ENCODE measurements around the gene PTBP3. TPM values are rescaled to one million over a fixed set of nuclear protein-coding genes. Genes with fewer than 3 reads are reported as not detected.

The PTBP3 gene
- polyA plus RNA-seq, 1 donor from 2014 or later, result 36.1 TPM

- no peaks in the 10 kb centered on the region for H3F3A ChIP-seq (ENCODE audit: insufficient read depth, low read length, poor library complexity, severe bottlenecking)
- no peaks in the 10 kb centered on the region for H3K27me3 ChIP-seq (ENCODE audit: insufficient read depth, low read depth, low read length)
- no peaks in the 10 kb centered on the region for H3K79me2 ChIP-seq (replicated peaks; ENCODE audit: insufficient read depth, low read length)
- no peak overlapping the region for H3K4me3 ChIP-seq (ENCODE audit: low read length)
- H3K9ac ChIP-seq (ENCODE audit: low read length), result no peak overlapping the region
- no peak overlapping the region for H3K27ac ChIP-seq (ENCODE audit: low read length)
- no peak overlapping the region for H2AFZ ChIP-seq (ENCODE audit: low read depth, low read length)
- no peaks in the 10 kb centered on the region for H4K20me1 ChIP-seq (ENCODE audit: insufficient read depth)
- H3K9me3 ChIP-seq (ENCODE audit: low read length), result no peaks in the 10 kb centered on the region
- TF ChIP-seq EP300 (conservative IDR thresholded peaks at IDR 0.05; ENCODE audit: poor library complexity, severe bottlenecking), result no peak
- no peak for TF ChIP-seq TAF1 (IDR thresholded peaks at IDR 0.05; ENCODE audit: low read depth)
- TF ChIP-seq, protein P1, sequence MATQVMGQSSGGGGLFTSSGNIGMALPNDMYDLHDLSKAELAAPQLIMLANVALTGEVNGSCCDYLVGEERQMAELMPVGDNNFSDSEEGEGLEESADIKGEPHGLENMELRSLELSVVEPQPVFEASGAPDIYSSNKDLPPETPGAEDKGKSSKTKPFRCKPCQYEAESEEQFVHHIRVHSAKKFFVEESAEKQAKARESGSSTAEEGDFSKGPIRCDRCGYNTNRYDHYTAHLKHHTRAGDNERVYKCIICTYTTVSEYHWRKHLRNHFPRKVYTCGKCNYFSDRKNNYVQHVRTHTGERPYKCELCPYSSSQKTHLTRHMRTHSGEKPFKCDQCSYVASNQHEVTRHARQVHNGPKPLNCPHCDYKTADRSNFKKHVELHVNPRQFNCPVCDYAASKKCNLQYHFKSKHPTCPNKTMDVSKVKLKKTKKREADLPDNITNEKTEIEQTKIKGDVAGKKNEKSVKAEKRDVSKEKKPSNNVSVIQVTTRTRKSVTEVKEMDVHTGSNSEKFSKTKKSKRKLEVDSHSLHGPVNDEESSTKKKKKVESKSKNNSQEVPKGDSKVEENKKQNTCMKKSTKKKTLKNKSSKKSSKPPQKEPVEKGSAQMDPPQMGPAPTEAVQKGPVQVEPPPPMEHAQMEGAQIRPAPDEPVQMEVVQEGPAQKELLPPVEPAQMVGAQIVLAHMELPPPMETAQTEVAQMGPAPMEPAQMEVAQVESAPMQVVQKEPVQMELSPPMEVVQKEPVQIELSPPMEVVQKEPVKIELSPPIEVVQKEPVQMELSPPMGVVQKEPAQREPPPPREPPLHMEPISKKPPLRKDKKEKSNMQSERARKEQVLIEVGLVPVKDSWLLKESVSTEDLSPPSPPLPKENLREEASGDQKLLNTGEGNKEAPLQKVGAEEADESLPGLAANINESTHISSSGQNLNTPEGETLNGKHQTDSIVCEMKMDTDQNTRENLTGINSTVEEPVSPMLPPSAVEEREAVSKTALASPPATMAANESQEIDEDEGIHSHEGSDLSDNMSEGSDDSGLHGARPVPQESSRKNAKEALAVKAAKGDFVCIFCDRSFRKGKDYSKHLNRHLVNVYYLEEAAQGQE (IDR thresholded peaks at IDR 0.05; ENCODE audit: borderline replicate concordance), result no peak
- no peak for TF ChIP-seq EZH2 (IDR thresholded peaks at IDR 0.05; ENCODE audit: borderline replicate concordance, insufficient read depth, low read length, poor library complexity, severe bottlenecking)
- TF ChIP-seq RAD21 (conservative IDR thresholded peaks at IDR 0.05), result no peak
- no peak for TF ChIP-seq SMC3 (conservative IDR thresholded peaks at IDR 0.05; ENCODE audit: poor library complexity)
- TF ChIP-seq, protein P2, sequence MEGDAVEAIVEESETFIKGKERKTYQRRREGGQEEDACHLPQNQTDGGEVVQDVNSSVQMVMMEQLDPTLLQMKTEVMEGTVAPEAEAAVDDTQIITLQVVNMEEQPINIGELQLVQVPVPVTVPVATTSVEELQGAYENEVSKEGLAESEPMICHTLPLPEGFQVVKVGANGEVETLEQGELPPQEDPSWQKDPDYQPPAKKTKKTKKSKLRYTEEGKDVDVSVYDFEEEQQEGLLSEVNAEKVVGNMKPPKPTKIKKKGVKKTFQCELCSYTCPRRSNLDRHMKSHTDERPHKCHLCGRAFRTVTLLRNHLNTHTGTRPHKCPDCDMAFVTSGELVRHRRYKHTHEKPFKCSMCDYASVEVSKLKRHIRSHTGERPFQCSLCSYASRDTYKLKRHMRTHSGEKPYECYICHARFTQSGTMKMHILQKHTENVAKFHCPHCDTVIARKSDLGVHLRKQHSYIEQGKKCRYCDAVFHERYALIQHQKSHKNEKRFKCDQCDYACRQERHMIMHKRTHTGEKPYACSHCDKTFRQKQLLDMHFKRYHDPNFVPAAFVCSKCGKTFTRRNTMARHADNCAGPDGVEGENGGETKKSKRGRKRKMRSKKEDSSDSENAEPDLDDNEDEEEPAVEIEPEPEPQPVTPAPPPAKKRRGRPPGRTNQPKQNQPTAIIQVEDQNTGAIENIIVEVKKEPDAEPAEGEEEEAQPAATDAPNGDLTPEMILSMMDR (IDR thresholded peaks at IDR 0.05; ENCODE audit: poor library complexity, severe bottlenecking), result no peak
- no peak for TF ChIP-seq POLR2AphosphoS5 (IDR thresholded peaks at IDR 0.05)
- TF ChIP-seq MXI1 (conservative IDR thresholded peaks at IDR 0.05; ENCODE audit: poor library complexity, severe bottlenecking), result no peak
- no peaks in the 10 kb centered on the region for H3K9me2 ChIP-seq (ENCODE audit: insufficient read depth, low read length)
- H3K36me3 ChIP-seq (ENCODE audit: insufficient read depth, low read length), result no peaks in the 10 kb centered on the region
- H3K4me2 ChIP-seq (ENCODE audit: low read length), result no peak overlapping the region
These were observed 86.3 kb downstream of the PTBP3 start for GRCh38 chr9:112247090-112247489.

DNA sequence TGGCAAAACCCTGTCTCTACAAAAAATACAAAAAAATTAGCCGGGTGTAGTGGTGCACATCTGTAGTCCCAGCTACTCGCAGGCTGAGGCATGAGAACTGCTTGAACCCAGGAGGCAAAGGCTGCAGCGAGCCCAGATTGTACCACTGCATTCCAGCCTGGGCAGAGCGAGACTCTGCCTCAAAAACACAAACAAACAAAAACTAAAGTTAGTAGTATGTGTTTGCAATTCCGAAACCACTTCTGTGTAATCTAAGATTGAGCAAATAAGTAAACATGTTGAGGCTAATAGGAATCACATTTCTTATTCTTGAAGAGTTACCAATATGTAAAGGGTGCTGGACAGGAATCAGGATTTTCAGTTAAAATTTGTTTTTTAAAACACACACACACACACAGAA, 88.3 kb downstream of the PTBP3 start:
- Histone ChIP-seq H4K20me1 (ENCODE audit: insufficient read depth) (no peaks in the 10 kb centered on the region), H3K27me3 (ENCODE audit: insufficient read depth, low read depth, low read length) (no peaks in the 10 kb centered on the region), H3K4me3 (ENCODE audit: low read length) (no peak overlapping the region), H3K9ac (ENCODE audit: low read length) (no peak overlapping the region), H3K36me3 (ENCODE audit: insufficient read depth, low read length) (no peaks in the 10 kb centered on the region), H3K27ac (ENCODE audit: low read length) (no peak overlapping the region), H3K79me2 (replicated peaks; ENCODE audit: insufficient read depth, low read length) (no peaks in the 10 kb centered on the region), H3K9me2 (ENCODE audit: insufficient read depth, low read length) (no peaks in the 10 kb centered on the region), H3F3A (ENCODE audit: insufficient read depth, low read length, poor library complexity, severe bottlenecking) (no peaks in the 10 kb centered on the region), H3K9me3 (ENCODE audit: low read length) (no peaks in the 10 kb centered on the region), H3K4me2 (ENCODE audit: low read length) (no peak overlapping the region), H2AFZ (ENCODE audit: low read depth, low read length) (no peak overlapping the region)
- TF ChIP-seq SMC3 (conservative IDR thresholded peaks at IDR 0.05; ENCODE audit: poor library complexity) (no peak), EP300 (conservative IDR thresholded peaks at IDR 0.05; ENCODE audit: poor library complexity, severe bottlenecking) (no peak), RAD21 (conservative IDR thresholded peaks at IDR 0.05) (no peak), TAF1 (IDR thresholded peaks at IDR 0.05; ENCODE audit: low read depth) (no peak)
- TF ChIP-seq, protein P2 (IDR thresholded peaks at IDR 0.05; ENCODE audit: poor library complexity, severe bottlenecking), result no peak

Data from neural cell (in vitro differentiated cells).